GM19452 (cell line): ENCODE results near the gene RFLNA.

Experiments used
- ATAC-seq: cut with Tn5 transposase; IDR thresholded peaks from one replicate; pipeline ENCODE4 v1.9.1; 2021; ENCODE audit not compliant: unreplicated experiment

RFLNA gene

DNA sequence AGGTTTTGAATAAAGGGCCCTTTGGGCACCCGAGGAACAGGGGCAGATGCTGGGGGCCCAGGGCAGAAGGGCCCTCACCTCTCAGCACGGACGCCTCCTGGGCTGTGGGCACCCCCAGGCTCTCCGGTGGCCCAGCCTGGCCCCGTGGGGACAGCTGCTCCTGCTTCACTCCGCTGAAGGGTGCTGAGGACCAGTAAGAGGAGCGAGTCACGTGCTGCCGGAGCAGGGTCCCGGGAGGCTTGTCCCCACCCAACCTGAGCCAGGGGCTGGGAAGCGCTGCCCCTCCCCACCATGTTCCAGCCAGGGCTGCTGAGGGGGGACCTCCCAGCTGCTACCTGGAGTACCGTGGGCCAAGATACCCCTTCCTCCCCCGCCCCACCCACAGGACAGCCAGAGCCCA is 59.5 kb downstream of the RFLNA start:
- no peak for ATAC-seq

DNA sequence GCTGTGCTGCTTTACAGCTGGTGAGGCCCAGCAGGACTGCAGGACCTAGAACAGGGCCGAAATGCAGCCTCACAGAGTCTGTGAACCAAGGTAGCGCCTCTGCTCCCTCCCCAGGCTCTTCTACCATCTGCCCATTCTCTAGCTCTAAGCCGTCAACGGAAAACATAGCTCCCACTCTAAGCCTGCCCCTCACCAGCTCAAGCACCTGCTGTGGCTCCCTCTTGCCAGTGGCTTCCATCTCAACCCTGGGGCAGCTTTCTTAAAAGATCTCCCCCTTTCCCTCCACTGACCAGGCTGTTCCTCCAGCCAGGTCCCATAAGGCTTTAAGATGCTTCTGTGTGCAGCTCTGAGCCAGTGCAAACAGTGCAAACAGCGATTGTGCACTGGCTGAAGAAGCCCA is 61.3 kb downstream of the RFLNA start:
- no peak for ATAC-seq

DNA sequence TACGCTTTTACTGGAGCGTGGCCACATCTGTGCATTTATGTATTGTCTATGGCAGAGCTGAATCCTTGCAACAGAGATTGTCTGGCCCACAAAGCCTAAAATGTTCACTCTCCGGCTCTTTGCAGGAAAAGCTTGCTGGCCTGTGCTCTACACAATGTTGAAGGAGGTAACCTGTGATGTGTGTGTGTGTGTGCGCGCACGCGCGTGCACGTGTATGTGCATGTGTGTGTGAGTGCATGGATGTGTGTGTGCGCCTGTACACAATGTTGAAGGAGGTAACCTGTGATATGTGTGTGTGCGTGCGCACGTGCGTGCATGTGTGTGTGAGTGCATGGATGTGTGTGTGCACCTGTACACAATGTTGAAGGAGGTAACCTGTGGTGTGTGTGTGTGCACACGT is 62.7 kb downstream of the RFLNA start:
- no peak for ATAC-seq

DNA sequence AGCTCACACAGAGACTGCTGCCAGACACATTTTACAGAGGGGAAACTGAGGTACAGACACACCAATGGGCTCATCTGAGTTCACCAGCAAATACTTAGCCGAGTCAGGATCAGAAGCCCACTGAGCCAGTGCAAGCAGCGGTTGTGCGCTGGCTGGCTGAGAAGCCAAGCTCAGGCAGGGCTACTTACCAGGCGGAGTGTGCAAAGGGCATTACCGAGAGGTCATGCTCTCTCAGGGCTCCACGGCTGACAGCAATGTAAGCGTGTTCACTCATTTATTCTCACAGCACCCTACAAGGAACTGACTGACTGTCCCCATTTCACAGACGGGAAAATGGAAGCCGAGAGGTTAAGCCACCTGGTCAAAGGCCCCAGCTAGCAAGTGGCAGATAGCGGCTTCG is 63.7 kb downstream of the RFLNA start:
- no peak for ATAC-seq

DNA sequence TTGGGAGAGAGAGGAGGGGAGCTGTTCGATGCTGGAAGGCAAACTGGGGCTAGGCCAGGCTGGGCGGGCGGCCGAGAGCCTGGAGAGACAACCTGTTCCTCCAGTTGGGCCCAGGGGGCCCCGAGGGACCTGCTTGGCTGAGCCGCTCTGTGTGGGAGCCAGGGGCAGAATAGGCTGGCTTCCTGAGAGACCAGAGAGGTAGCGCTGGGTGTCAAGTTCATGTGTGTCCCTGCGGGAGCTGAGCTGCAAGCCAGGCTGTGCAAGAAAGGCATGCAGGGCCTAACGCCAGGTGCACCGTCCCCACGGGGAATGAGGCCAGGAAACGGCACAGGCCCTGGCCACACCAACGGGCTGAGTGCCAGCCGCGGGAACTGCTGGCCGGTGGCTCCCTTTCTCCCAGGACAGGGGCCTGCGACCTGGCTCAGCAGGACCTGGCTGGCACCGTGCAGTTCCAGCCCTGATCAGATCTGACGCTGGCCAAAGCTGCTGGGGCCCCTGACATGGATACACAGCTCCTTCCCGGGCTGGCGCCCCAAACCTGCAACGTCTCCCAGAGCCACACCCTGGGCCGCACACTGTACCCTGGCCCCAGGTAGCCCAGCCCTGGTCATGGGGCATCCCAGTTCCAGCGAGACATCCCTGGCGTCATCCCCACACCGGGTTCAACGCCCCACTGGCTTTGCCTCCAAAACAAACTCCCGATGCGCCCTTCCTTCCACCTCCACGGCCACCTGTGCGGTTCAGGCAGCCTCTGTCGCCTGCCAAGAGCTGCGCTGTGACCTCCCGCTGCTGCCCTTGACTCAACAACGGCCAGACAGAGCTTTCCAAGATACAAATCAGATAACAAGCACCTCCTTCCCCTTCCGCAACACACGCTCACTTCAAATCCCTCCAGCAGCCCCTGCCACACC is 65.0 kb downstream of the RFLNA start:
- no peak for ATAC-seq

DNA sequence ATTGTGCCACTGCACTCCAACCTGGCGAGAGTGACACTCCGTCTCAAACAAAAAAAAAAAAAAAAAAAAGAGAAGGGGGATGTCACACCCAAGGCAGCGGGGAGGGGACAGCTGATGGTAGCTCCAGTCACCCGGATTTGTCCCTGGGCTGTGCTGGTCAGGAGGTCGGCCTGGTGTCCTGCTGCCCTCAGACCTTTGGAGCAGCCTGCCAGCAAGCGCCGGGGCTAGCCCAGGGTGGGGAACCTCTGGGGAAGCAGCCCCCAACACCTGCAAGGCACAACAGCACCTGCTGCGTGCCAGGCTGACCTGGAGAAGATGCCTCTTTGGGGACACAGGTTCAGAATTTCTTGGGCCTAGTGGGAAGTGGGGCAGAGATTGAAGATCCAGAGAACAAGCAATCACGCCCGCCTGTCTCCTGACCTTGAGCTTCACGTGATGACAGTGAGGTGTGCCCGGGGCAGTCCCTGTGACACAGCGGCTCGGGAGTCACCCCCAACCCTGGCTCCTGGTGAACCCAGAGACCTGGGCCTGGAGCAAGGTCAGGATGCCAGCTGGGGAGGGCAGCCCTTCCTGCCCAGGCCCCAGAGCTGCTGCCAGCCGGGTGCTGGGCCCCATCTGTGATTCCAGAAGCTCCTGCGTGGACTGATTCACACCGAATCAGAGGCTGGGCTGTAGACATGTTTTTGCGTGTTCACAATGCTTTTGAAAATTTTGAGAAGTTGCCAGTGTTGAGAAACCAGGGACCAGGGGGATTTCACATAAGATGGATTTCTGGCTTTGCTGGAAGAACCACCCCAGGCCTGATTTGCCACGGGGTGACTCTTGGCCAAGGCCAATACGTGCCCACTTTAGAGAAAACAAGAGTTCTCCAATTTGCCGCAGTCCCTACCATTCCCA is 66.4 kb downstream of the RFLNA start:
- no peak for ATAC-seq

DNA sequence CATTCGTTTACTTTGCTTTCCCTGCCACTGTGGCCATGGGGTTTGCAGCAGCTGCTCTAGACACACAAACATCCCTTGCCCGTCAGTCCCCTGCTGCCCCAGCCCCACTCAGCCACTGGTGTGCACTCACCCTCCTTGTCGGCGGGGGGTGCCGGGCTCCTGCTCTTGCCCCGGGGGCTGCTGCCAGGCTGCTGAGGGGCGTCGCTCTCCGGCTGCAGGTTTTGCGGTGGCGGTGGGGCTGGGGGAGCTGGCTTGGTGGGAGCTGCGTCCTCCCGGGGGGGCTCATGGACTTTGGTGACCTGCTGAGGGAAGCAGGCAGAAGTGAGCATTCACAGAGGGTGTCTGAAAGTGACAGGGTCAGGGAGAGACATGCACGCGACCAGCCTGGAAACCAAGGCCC is 67.1 kb downstream of the RFLNA start:
- no peak for ATAC-seq

DNA sequence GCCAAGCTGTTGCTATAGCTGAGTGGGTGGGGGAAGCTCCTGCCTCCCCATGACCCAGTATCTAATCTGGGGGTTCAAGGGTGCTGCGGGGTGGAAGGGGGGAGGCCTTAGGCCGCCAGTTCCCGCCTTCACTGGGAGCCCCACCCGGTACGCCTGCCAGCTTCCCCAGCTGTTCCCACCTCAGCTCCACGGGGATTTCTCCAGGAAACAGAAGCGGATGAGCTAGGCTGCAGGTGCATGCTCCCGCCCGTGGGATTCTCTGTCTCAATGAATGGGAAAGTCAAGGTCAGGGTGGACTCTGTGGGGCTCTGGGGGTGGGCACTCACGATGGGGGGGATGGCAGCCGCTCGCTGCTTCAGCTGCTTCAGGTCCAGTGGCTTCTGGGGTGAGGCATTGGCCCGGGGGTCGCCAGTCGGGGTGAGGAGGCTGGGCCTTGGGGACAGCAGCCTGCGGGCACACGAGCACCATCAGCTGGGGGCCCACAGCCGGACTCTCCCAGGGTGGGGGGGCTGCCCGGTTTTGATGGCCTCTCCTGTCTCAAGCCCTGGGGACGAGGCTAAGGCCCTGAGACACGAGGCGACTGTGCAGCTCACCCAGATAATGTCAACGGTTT is 68.6 kb downstream of the RFLNA start:
- ATAC-seq = no peak

DNA sequence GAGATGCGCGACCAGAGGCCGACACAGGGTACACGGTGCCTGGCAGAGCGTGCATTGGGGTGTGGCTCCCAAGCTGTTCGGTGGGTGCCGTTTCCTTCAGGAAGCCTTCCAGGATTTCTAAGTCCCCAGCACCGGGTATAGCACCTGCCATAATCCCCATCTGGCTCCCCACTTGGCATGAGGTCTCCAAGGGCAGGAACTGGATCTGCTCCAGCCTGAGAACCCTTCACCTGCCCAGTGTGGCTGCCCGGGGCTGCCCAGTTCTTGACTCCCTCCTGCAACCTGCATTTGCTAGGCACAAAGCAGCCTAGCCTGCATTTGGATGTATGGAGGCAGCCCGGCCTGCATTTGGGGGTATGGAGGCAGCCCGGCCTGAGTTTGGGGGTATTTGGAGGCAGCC is 69.7 kb downstream of the RFLNA start:
- ATAC-seq = no peak
